ENCODE results near the gene TMEM82. TPM values are rescaled to one million over a fixed set of nuclear protein-coding genes. Genes with fewer than 3 reads are reported as not detected.
A peak's percentile ranks its signal among the peaks of the same experiment; 100 is the strongest.

Gene TMEM82
- total RNA-seq, 1 experiment from 2014 or later: not detected

GRCh38 chr1:15702722-15703550, 39.4 kb upstream of the TMEM82 start:
- peaks cover 10% of the 10 kb centered on the region for H3K4me1 ChIP-seq (ENCODE audit: insufficient read depth, low read length, poor library complexity, severe bottlenecking)
- H3K9me3 ChIP-seq (ENCODE audit: low read depth, low read length, poor library complexity, severe bottlenecking): no peaks in the 10 kb centered on the region
- no peak overlapping the region for H3K4me3 ChIP-seq (ENCODE audit: low read depth, low read length, poor library complexity, severe bottlenecking)
- peak overlapping the region; percentile 60 for H3K27ac ChIP-seq (ENCODE audit: low read depth, low read length, poor library complexity, severe bottlenecking)
- no peaks in the 10 kb centered on the region for H3K36me3 ChIP-seq (ENCODE audit: insufficient read depth, low read length, poor library complexity, severe bottlenecking)
- BruUV-seq (replicated peaks): no TSS peak
- TF ChIP-seq CTCF (conservative IDR thresholded peaks at IDR 0.05; ENCODE audit: low read depth, low read length): 0 out of 2 replicates have a peak, but pooled peaks have one; percentile 32
- no peak for TF ChIP-seq EZH2 (IDR thresholded peaks at IDR 0.05; ENCODE audit: borderline replicate concordance, low read depth, low read length, poor library complexity, severe bottlenecking)
- ChIA-PET POLR2A (ENCODE audit: low non-redundant PET) (interaction anchor here (0.6 kb wide), 1 partner anchor 58 kb away, joined by 4 read pairs; no protein-coding TSS in a partner anchor), CTCF (interaction anchor here (0.7 kb wide), 1 partner anchor 1467 kb away, joined by 6 read pairs; no protein-coding TSS in a partner anchor)
- no peak for DNase-seq (ENCODE audit: low spot score)
- intact Hi-C loops (cut with micrococcal nuclease; ENCODE audit: unreplicated experiment): no loop called here
- H3K27me3 ChIP-seq (replicated peaks; ENCODE audit: insufficient read depth, low read depth, low read length, poor library complexity): no peaks in the 10 kb centered on the region

DNA sequence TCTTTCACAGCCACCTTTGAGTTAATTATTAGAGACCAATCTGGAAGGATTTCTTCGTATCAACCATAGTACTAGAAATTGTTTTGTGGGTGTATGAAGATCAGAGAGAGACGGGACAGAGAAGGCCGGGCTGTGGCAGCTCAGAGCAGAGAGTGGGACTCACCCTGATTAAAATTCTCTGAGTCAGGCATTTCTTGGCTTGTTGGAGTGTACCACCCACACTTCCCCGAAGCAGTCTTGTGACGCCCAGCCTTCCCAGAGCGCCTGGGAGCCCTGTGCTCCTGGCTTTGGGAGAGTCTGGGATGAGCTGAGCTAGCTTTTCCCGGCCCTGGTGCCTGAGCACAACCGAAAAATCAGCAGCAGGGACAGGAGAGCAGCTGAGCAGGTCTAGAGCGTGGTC, 38.7 kb upstream of the TMEM82 start:
- POLR2A ChIA-PET (ENCODE audit: low non-redundant PET): interaction anchor here (0.6 kb wide), 1 partner anchor 57 kb away, joined by 4 read pairs; no protein-coding TSS in a partner anchor
- peak; percentile 71 for DNase-seq (ENCODE audit: low spot score)
- peak overlapping the region; percentile 60 for H3K27ac ChIP-seq (ENCODE audit: low read depth, low read length, poor library complexity, severe bottlenecking)

GRCh38 chr1:15704526-15705183, 37.6 kb upstream of the TMEM82 start:
- Histone ChIP-seq H3K27ac (ENCODE audit: low read depth, low read length, poor library complexity, severe bottlenecking) (no peak overlapping the region), H3K36me3 (ENCODE audit: insufficient read depth, low read length, poor library complexity, severe bottlenecking) (no peaks in the 10 kb centered on the region), H3K4me1 (ENCODE audit: insufficient read depth, low read length, poor library complexity, severe bottlenecking) (peaks cover 10% of the 10 kb centered on the region), H3K4me3 (ENCODE audit: low read depth, low read length, poor library complexity, severe bottlenecking) (no peak overlapping the region), H3K9me3 (ENCODE audit: low read depth, low read length, poor library complexity, severe bottlenecking) (no peaks in the 10 kb centered on the region), H3K27me3 (replicated peaks; ENCODE audit: insufficient read depth, low read depth, low read length, poor library complexity) (no peaks in the 10 kb centered on the region)
- TF ChIP-seq EZH2 (IDR thresholded peaks at IDR 0.05; ENCODE audit: borderline replicate concordance, low read depth, low read length, poor library complexity, severe bottlenecking) (no peak), CTCF (conservative IDR thresholded peaks at IDR 0.05; ENCODE audit: low read depth, low read length) (no peak)
- POLR2A ChIA-PET (ENCODE audit: low non-redundant PET): no interaction called here
- no TSS peak for BruUV-seq (replicated peaks)
- CTCF ChIA-PET: no interaction called here
- intact Hi-C loops (cut with micrococcal nuclease; ENCODE audit: unreplicated experiment): no loop called here
- no peak for DNase-seq (ENCODE audit: low spot score)

More for the DNA sequence above, 38.7 kb upstream of the TMEM82 start:
- CTCF ChIA-PET: no interaction called here
- no peaks in the 10 kb centered on the region for H3K9me3 ChIP-seq (ENCODE audit: low read depth, low read length, poor library complexity, severe bottlenecking)
- BruUV-seq (replicated peaks): no TSS peak
- H3K4me1 ChIP-seq (ENCODE audit: insufficient read depth, low read length, poor library complexity, severe bottlenecking): peaks cover 10% of the 10 kb centered on the region
- TF ChIP-seq EZH2 (IDR thresholded peaks at IDR 0.05; ENCODE audit: borderline replicate concordance, low read depth, low read length, poor library complexity, severe bottlenecking) (no peak), CTCF (conservative IDR thresholded peaks at IDR 0.05; ENCODE audit: low read depth, low read length) (no peak)
- intact Hi-C loops (cut with micrococcal nuclease; ENCODE audit: unreplicated experiment): no loop called here
- H3K36me3 ChIP-seq (ENCODE audit: insufficient read depth, low read length, poor library complexity, severe bottlenecking): no peaks in the 10 kb centered on the region
- H3K27me3 ChIP-seq (replicated peaks; ENCODE audit: insufficient read depth, low read depth, low read length, poor library complexity): no peaks in the 10 kb centered on the region
- H3K4me3 ChIP-seq (ENCODE audit: low read depth, low read length, poor library complexity, severe bottlenecking): no peak overlapping the region

Data from A673 (cell line).